Kasumi-1 (cell line): ENCODE measurements around the gene MOB3B.

Experiments
- DNase-seq, 2 experiments: peaks; one replicate each; lab custom pipeline; 2025; lab: John Stamatoyannopoulos, UW

MOB3B gene

GRCh38 chr9:27391040-27391895 lies 138.3 kb downstream of the MOB3B start:
- no peak for DNase-seq

DNA sequence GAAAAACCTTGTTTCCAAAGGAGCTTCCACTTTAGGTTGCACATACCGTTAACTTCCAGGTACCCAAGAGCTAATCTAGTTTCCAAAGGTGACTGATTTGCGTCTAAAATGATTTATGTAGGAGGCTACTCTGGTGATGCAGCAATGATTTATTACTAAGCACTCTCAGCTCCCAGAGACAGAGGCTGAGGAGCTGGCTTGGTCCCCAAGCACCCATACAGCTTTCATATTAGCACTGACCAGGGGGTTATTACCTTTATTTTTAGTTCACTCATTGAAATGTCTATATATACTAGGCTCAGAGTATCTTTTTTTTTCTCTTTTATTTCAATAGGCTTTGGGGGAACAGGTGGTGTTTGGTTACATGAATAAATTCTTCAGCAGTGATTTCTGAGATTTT lies 141.5 kb downstream of the MOB3B start:
- DNase-seq = no peak

- DNase-seq = no peak
Measured at GRCh38 chr9:27387722-27388121, 141.9 kb downstream of the MOB3B start.

DNA sequence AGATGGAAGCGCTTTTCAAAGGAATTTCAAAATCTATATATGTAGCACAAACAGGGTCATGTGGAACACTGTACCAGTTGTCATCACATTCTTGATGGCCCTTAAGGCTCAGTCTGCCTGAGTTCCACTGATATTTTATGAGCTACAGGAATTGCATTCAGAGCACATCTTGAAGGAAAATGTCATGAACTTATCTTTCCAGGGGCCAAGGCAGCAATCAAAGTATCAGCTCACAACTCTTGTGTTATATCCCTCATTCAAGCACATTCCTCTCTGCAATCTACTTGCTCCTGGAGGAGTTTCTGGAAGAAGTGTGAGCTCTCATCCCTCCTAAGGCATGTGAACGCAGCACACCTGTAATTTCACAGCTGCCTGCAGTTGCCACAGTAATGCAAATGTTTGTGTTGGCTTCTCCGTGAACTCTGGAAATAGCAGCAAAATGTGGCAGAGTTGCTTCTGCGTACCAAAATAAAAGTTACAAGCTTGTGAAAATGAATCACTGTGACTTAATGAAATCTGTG lies 143.0 kb downstream of the MOB3B start:
- no peak for DNase-seq

DNA sequence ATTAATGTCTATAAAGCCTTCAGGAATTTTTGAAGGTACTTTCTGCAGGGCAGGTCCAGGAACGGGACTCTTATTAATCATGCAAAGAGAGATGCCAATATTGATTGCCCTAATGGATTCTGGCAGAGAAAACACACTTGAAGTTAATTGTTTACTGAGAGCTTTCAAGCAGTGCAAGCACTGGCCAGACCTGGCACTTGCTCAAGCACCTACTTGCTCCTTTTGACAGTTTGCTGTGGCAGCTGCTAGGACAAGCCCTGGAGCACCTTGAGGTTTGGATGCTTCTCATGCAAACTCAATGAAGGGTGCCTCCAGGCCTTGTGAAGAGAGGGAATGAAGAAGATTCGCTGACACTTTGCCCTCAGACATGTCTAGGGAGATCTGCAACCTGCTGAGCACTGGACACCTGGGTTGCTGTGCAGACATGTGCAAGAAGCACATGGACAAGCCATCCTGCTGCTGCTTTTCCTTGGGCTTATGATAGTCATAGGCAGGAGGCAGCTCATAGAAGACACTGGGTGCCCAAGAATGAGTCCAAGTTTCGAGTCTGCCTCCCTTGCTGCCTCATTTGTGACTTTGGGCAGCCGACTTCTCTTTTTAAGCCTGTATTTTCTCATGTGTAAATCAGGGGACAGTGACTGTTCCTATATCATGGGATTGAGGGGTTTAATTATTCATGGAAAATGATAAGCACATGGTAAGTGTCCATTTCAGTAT lies 143.8 kb downstream of the MOB3B start:
- DNase-seq = no peak

- no peak for DNase-seq
Measured at GRCh38 chr9:27384262-27385014, 145.2 kb downstream of the MOB3B start.

- DNase-seq = no peak
Measured at GRCh38 chr9:27383524-27383923, 146.1 kb downstream of the MOB3B start.

DNA sequence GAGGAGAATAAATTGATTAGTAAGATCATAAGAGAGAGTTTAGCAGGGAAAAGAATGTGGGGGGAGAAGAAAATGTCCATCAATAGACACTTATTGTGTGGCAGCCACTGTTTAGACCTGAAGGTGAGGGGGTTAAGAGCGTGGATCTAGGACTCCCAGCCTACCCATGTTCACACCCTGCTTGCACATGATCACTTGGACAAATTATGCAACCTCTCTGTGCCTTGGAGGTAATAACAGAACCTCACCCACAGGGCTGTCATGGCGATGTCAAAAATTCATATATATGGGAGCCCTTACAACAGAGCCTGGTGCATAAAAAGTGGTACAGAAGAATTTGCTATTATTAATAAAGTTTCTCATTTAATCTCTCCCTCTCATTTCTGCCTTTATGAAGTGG lies 146.6 kb downstream of the MOB3B start:
- DNase-seq = no peak

- DNase-seq = no peak
Measured at GRCh38 chr9:27382308-27382707, 147.3 kb downstream of the MOB3B start.

DNA sequence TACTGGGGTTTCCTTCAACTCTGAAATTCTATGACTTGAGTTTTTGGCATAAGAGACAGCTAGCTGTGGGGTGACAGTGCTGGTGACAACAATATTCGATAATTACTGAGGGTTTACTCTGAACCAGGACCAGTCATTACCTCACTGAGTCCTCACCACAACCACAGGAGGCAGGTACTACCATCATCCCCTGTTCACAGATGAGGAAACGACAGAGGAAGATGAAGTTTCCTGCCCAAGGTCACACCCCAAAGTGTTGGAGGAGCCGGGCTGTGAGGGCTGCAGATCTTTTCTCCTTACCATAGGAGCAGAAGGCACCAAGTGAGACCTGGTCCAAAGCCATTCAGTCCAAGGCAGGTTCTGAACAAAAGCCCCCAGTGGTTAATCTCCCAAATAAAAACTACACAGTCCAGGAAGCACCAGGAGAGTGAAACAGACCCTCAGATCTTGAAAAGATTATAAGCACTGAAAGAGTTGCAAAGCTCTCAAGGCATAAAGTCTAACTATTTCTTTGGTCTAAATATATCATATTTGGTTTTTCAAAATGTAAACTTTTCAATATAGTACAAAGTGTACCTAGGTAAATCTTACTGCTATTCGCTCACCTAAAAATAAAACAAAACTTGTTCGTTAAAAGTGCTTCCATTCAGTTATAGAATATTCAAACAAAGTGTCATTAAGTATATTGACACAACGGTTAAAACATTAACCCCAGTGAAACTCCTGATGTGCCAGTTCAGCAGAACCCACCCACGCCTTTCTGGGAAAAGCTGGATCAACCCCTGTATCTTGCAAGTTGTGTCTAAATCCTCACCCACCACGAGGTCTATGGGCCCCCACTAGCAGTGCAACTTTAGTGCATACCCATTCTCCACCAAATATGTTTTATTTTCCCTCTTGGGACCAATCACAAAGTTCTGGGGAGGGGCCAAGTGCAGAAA lies 150.0 kb downstream of the MOB3B start:
- DNase-seq = no peak

GRCh38 chr9:27377811-27378456 lies 151.7 kb downstream of the MOB3B start:
- no peak for DNase-seq

DNA sequence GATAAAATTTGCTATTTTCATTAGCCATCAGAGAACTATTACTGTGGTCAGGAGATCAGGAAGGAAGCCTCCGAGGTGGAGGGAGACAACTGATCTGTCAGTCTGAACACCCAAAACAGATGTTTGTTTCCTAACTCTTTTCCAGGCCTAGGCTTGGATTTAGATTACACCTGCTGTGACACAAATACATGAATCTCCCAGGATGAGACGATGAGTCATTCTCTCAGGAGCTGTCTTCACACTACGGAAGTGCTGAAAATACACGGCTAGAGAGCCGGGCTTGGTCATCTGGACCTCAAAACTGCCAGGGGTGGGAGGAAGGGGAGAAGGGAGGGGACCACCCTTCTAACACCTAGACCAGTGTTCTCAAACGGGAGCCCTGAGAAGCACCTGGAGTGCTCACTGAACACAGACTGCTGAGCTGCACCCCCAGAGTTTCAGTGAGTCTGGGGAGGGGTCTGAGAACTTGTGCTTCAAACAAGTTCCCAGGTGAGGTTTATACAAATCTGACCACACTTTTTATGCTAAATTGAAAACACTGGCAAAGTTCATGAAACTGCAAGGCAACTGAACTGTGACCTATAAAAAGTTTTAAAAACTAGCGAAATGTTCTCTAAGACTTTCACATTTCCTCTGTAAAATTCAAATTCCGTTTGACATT lies 152.3 kb downstream of the MOB3B start:
- DNase-seq = no peak

GRCh38 chr9:27373851-27374250 lies 155.8 kb downstream of the MOB3B start:
- DNase-seq = no peak

DNA sequence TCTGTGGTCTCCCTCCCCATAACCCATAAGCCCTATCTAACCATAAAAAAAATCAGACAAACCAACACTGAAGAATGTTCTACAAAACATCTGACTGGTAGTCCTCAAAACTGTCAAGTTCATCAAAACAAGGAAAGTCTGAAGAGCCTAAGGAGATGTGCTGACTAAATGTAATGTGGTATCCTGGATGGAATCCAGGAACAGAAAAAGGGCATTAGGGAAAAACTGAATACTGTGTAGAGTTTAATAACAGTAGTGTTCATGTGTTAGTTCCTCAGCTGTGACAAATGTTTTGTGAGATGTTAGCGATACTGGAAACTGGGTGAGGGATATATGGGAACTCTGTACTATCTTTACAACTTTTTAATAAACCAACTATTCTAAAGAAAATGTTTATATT lies 157.0 kb downstream of the MOB3B start:
- DNase-seq = no peak

- DNase-seq = no peak
Measured at GRCh38 chr9:27371382-27371781, 158.2 kb downstream of the MOB3B start.

GRCh38 chr9:27369591-27369990 lies 160.0 kb downstream of the MOB3B start:
- no peak for DNase-seq

DNA sequence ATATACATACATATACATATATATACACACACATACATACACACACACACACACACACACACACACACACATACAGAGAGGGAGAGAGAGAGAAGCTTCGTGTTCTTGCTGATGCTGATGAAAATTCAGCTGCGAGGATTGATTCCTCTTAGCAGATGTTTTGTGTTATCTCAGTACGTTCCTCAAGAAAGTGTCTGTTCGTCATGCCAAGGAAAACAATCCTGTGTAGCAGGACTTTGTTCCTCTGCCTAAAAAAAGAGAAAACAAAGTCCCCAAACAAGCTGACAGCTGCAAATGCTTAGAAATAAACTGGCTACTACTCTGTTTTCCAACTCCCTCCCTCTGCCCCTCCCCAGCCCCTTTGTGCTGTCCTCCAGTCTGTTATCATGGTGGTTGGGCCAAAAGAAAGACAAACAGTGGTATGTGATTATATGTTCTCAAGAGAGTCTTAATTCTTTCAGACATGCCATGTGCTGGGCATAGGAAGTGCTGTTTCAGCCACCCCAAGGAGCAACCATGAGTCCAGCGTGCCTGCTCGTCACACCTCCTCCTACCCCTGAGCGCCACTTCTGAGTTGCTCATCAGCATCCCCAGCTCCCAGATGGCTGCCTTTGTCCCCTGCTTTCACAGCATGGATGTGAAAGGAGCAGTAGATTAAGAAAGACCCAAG lies 161.2 kb downstream of the MOB3B start:
- no peak for DNase-seq

DNA sequence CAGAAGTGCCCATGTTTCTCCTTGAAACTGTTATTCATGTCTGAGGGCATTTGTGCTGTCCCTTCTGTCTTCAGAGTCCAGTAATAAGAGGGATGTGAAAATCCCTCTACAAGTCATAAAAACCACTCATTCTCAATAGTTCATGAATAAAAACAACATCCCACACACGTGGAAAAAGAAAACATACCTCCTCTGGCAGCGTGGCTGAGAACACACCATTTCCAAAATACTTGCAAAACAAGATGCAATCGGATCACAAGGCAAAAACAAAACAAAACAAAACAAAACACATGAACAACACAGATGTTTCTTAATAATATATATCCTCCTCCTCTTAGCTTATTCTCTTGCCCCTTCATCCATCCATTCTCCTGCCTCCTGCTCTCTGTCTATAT lies 161.7 kb downstream of the MOB3B start:
- no peak for DNase-seq

GRCh38 chr9:27367175-27367798 lies 162.3 kb downstream of the MOB3B start:
- DNase-seq = no peak
